Stomach (tissue), 9 donors: ENCODE results near the gene ADGRG1. TPM values are rescaled to one million over a fixed set of nuclear protein-coding genes. Genes with fewer than 3 reads are reported as not detected.

ENCODE experiments used
- DNase-seq, 2 donors: peaks; one replicate each; pipeline versions ENCODE4 v3.0.0 to v3.0.0-alpha.2; 2013 to 2019
- H3K27ac ChIP-seq, 5 donors: fragments of 200-600 bp in 4 of 5; sonication (generic) in 4 of 5; one replicate each; pipeline ENCODE4 v1.5.1; 2013 to 2019; ENCODE audit warnings: mild to moderate bottlenecking in 1 of 5, moderate library complexity in 1 of 5
- H3K27me3 ChIP-seq, 3 donors: fragments of 200-600 bp; sonication (generic); one replicate each; pipeline ENCODE4 v1.5.1; 2017 to 2019; ENCODE audit warnings: mixed run types in 1 of 3
- H3K36me3 ChIP-seq, 4 donors: fragments of 200-600 bp; sonication (generic); 1 replicate in 3 of 4; 2 replicates in 1 of 4; pipeline ENCODE4 v1.5.1; 2016 to 2019
- H3K4me1 ChIP-seq, 4 donors: fragments of 200-600 bp; sonication (generic); one replicate each; pipeline ENCODE4 v1.5.1; 2016 to 2019
- H3K4me3 ChIP-seq, 4 donors: fragments of 200-600 bp; sonication (generic) in 3 of 4; one replicate each; pipeline ENCODE4 v1.5.1; 2016 to 2019; ENCODE audit warnings: mild to moderate bottlenecking in 1 of 4
- H3K9me3 ChIP-seq, 4 donors: fragments of 200-600 bp; sonication (generic); one replicate each; pipeline ENCODE4 v1.5.1; 2016 to 2019
- CTCF ChIP-seq, 7 experiments: fragments of 450-650 bp in 4 of 7; fragments of 200-600 bp in 3 of 7; sonication (generic) in 3 of 7; IDR thresholded peaks; one replicate each; pipeline ENCODE4 v1.5.1; 2016 to 2019; ENCODE audit warnings: antibody characterized with exemption in 7 of 7, control low read depth in 2 of 7, mild to moderate bottlenecking in 1 of 7
- EP300 ChIP-seq: sonication (generic); formaldehyde crosslinking; IDR thresholded peaks from one replicate; pipeline ENCODE4 v1.6.1; 2017; ENCODE audit warnings: antibody characterized with exemption
- POLR2A ChIP-seq, 4 donors: fragments of 450-650 bp; IDR thresholded peaks; one replicate each; pipeline ENCODE4 v1.6.1; 2016; ENCODE audit warnings: antibody characterized with exemption in 4 of 4, control low read depth in 2 of 4, mild to moderate bottlenecking in 1 of 4, moderate library complexity in 1 of 4
- POLR2AphosphoS5 ChIP-seq, 3 donors: sonication (generic); formaldehyde crosslinking; IDR thresholded peaks; one replicate each; pipeline ENCODE4 v1.6.1; 2016; ENCODE audit warnings: antibody characterized with exemption in 3 of 3
- whole genome bisulfite sequencing, 5 donors: extraction: QIAGEN DNeasy Blood & Tissue Kit in 3 of 5; methylation state at CpG; one replicate each; pipeline versions ENCODE4 v1.1.5 to v1.1.7; 2013 to 2018; 5-methylcytosine and 5-hydroxymethylcytosine counted together
- intact Hi-C: fragments of 100-400 bp; cut with DNase I; formaldehyde crosslinking; loops from one replicate; pipeline ENCODE4 v1.15.1; 2023; ENCODE audit warnings: low total_unique reads
- polyA plus RNA-seq, 3 donors: library from polyadenylated mRNA; stranded (reverse); fragments of 200-250 nt; gene quantifications; one replicate each; pipeline ENCODE4 v1.2.3, GENCODE V29; 2013
- total RNA-seq, 5 donors: library from RNA; depleted of rRNA; stranded (reverse); fragments of >200 nt; gene quantifications; one replicate each; pipeline versions ENCODE4 v1.1.0 to v1.2.3, GENCODE V29; 2014 to 2016
- donor health status: healthy with polysubstance abuse.
- donor health status: Bipolar disorder and iron deficiency.
- donor health status: healthy.

The ADGRG1 gene
- total and polyA plus RNA-seq, 8 donors, result 8.9 to 84.8 (median 32.1) TPM

GRCh38 chr16:57687363-57687929 lies 59.0 kb downstream of the ADGRG1 start:
- WGBS, 5 donors, result 83 to 96% (median 87%) methylated on average over 3 of the region's 3 CpGs
- no peaks in the 10 kb centered on the region for H3K9me3 ChIP-seq
- no peak for DNase-seq
- TF ChIP-seq CTCF (IDR thresholded peaks at IDR 0.05) (no peak), EP300 (no peak), POLR2A (IDR thresholded peaks at IDR 0.05) (no peak), POLR2AphosphoS5 (IDR thresholded peaks at IDR 0.05) (no peak)
- H3K36me3 ChIP-seq, result no peaks in the 10 kb centered on the region
- peaks cover 0 to 13% (median 0%) of the 10 kb centered on the region in 3 donors for H3K27me3 ChIP-seq
- intact Hi-C loops, result no loop called here
- H3K4me1 ChIP-seq, result peaks cover 7 to 25% (median 14%) of the 10 kb centered on the region in 4 donors
- no peak overlapping the region for H3K4me3 ChIP-seq
- H3K27ac ChIP-seq, result no peak overlapping the region

- TF ChIP-seq POLR2AphosphoS5 (IDR thresholded peaks at IDR 0.05) (no peak), CTCF (IDR thresholded peaks at IDR 0.05) (no peak), EP300 (no peak), POLR2A (IDR thresholded peaks at IDR 0.05) (no peak)
- WGBS, 5 donors, result 75 to 92% (median 78%) methylated on average over 3 to 4 of the region's 4 CpGs
- no peaks in the 10 kb centered on the region for H3K36me3 ChIP-seq
- no peaks in the 10 kb centered on the region for H3K9me3 ChIP-seq
- peak overlapping the region in 1 of 5 donors; percentile 61 for H3K27ac ChIP-seq
- intact Hi-C loops, result no loop called here
- H3K27me3 ChIP-seq, result peaks cover 0 to 13% (median 0%) of the 10 kb centered on the region in 3 donors
- peaks cover 7 to 25% (median 14%) of the 10 kb centered on the region in 4 donors for H3K4me1 ChIP-seq
- no peak for DNase-seq
- H3K4me3 ChIP-seq, result no peak overlapping the region
These were observed 60.1 kb downstream of the ADGRG1 start for GRCh38 chr16:57688487-57688986.

- Histone ChIP-seq H3K4me3 (no peak overlapping the region), H3K27ac (peak overlapping the region in 2 of 5 donors; percentile 42 to 61), H3K36me3 (no peaks in the 10 kb centered on the region), H3K9me3 (no peaks in the 10 kb centered on the region), H3K27me3 (peaks cover 0 to 13% (median 0%) of the 10 kb centered on the region in 3 donors), H3K4me1 (peaks cover 7 to 25% (median 14%) of the 10 kb centered on the region in 4 donors)
- intact Hi-C loops, result no loop called here
- DNase-seq, result peak in 1 of 2 donors; percentile 70
- TF ChIP-seq CTCF (IDR thresholded peaks at IDR 0.05) (no peak), EP300 (no peak), POLR2A (IDR thresholded peaks at IDR 0.05) (no peak), POLR2AphosphoS5 (IDR thresholded peaks at IDR 0.05) (no peak)
- 22 to 33% (median 27%) methylated on average over 9 to 15 of the region's 15 CpGs for WGBS, 5 donors
These were observed 60.7 kb downstream of the ADGRG1 start for GRCh38 chr16:57688987-57689761.

- H3K27me3 ChIP-seq, result peaks cover 0 to 13% (median 0%) of the 10 kb centered on the region in 3 donors
- intact Hi-C loops, result no loop called here
- H3K4me3 ChIP-seq, result no peak overlapping the region
- H3K4me1 ChIP-seq, result peaks cover 7 to 30% (median 14%) of the 10 kb centered on the region in 4 donors
- 29 to 57% (median 47%) methylated on average over 13 of the region's 13 CpGs for WGBS, 5 donors
- H3K9me3 ChIP-seq, result no peaks in the 10 kb centered on the region
- no peaks in the 10 kb centered on the region for H3K36me3 ChIP-seq
- peak in 1 of 2 donors; percentile 78 for DNase-seq
- H3K27ac ChIP-seq, result peak overlapping the region in 2 of 5 donors; percentile 42 to 61
- TF ChIP-seq POLR2A (IDR thresholded peaks at IDR 0.05), result no peak
- no peak for TF ChIP-seq POLR2AphosphoS5 (IDR thresholded peaks at IDR 0.05)
- TF ChIP-seq CTCF (IDR thresholded peaks at IDR 0.05), result no peak
- no peak for TF ChIP-seq EP300
These were observed 61.5 kb downstream of the ADGRG1 start for GRCh38 chr16:57689762-57690558.
